SJSA1 (cell line): ENCODE data around the gene AMMECR1. TPM values are rescaled to one million over a fixed set of nuclear protein-coding genes. Genes with fewer than 3 reads are reported as not detected.
A peak's percentile ranks its signal among the peaks of the same experiment; 100 is the strongest.

ENCODE experiments used
- DNase-seq, 2 experiments: peaks; one replicate each; pipeline ENCODE4 v3.0.0-alpha.2; 2015 to 2020; ENCODE audit warnings: low spot score in 2 of 2, low read depth in 1 of 2
- H3K27ac ChIP-seq: fragments of 250-450 bp; sonication (Bioruptor Pico); 2 replicates; pipeline ENCODE4 v1.5.1; 2020; ENCODE audit warnings: mild to moderate bottlenecking, moderate library complexity
- H3K27me3 ChIP-seq: fragments of 250-450 bp; sonication (Bioruptor Pico); replicated peaks from 2 replicates; pipeline ENCODE4 v1.5.1; 2020; ENCODE audit warnings: mild to moderate bottlenecking, moderate library complexity
- H3K36me3 ChIP-seq: fragments of 250-450 bp; sonication (Bioruptor Pico); 2 replicates; pipeline ENCODE4 v1.5.1; 2020; ENCODE audit warnings: mild to moderate bottlenecking
- H3K4me1 ChIP-seq: fragments of 250-450 bp; sonication (Bioruptor Pico); replicated peaks from 2 replicates; pipeline ENCODE4 v1.6.1; 2021; ENCODE audit warnings: mild to moderate bottlenecking
- H3K4me3 ChIP-seq: fragments of 250-450 bp; sonication (Bioruptor Pico); 2 replicates; pipeline ENCODE4 v1.5.1; 2020; ENCODE audit warnings: mild to moderate bottlenecking
- H3K9me3 ChIP-seq: fragments of 250-450 bp; sonication (Bioruptor Pico); replicated peaks from 2 replicates; pipeline ENCODE4 v1.5.1; 2020; ENCODE audit warnings: mild to moderate bottlenecking
- total RNA-seq: library from RNA; depleted of rRNA; stranded (reverse); fragments of >200 nt; shearing (Covaris generic); gene quantifications from 2 replicates; pipeline ENCODE4 v1.2.3, GENCODE V29; 2014

The AMMECR1 gene
- total RNA-seq, 1 experiment from 2014 or later, result 12.7 TPM

- DNase-seq, result no peak
- no peaks in the 10 kb centered on the region for H3K36me3 ChIP-seq
- no peaks in the 10 kb centered on the region for H3K27me3 ChIP-seq
- no peak overlapping the region for H3K4me3 ChIP-seq
- no peak overlapping the region for H3K27ac ChIP-seq
- H3K4me1 ChIP-seq, result no peaks in the 10 kb centered on the region
- H3K9me3 ChIP-seq, result no peaks in the 10 kb centered on the region
Observed at GRCh38 chrX:110304371-110304770, 13.5 kb downstream of the AMMECR1 start.

GRCh38 chrX:110302975-110303374 lies 14.9 kb downstream of the AMMECR1 start:
- Histone ChIP-seq H3K4me1 (no peaks in the 10 kb centered on the region), H3K9me3 (no peaks in the 10 kb centered on the region), H3K36me3 (no peaks in the 10 kb centered on the region), H3K4me3 (no peak overlapping the region), H3K27me3 (no peaks in the 10 kb centered on the region), H3K27ac (no peak overlapping the region)
- DNase-seq, result no peak

DNA sequence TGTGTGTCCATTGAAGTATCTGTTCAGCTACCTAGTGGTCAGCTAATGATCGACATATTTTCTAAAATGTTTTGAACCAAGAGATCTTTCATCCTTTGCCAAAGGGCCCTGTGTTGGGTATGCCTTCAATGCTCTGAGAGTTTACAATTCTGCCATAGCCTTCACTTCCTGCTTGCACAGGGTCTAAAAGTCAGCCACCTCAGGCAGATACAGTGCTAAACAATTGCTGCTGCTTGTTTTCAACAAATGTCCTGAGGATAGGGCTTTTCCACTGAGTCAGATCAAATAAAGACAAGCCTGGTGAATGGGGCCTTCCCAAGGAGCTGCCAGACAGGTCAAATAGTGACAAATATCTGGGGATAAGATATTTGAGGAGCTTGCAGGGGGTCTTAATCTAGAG lies 16.7 kb downstream of the AMMECR1 start:
- DNase-seq, result no peak
- Histone ChIP-seq H3K27ac (no peak overlapping the region), H3K36me3 (no peaks in the 10 kb centered on the region), H3K9me3 (no peaks in the 10 kb centered on the region), H3K4me1 (no peaks in the 10 kb centered on the region), H3K27me3 (no peaks in the 10 kb centered on the region), H3K4me3 (no peak overlapping the region)

GRCh38 chrX:110294087-110294486 lies 23.8 kb downstream of the AMMECR1 start:
- no peaks in the 10 kb centered on the region for H3K36me3 ChIP-seq
- no peak for DNase-seq
- H3K27me3 ChIP-seq, result no peaks in the 10 kb centered on the region
- H3K4me3 ChIP-seq, result no peak overlapping the region
- H3K4me1 ChIP-seq, result no peaks in the 10 kb centered on the region
- H3K27ac ChIP-seq, result no peak overlapping the region
- H3K9me3 ChIP-seq, result no peaks in the 10 kb centered on the region

- H3K9me3 ChIP-seq, result no peaks in the 10 kb centered on the region
- no peak overlapping the region for H3K27ac ChIP-seq
- DNase-seq, result no peak
- no peaks in the 10 kb centered on the region for H3K4me1 ChIP-seq
- H3K4me3 ChIP-seq, result no peak overlapping the region
- no peaks in the 10 kb centered on the region for H3K27me3 ChIP-seq
- no peaks in the 10 kb centered on the region for H3K36me3 ChIP-seq
Observed at GRCh38 chrX:110293658-110294057, 24.2 kb downstream of the AMMECR1 start.

DNA sequence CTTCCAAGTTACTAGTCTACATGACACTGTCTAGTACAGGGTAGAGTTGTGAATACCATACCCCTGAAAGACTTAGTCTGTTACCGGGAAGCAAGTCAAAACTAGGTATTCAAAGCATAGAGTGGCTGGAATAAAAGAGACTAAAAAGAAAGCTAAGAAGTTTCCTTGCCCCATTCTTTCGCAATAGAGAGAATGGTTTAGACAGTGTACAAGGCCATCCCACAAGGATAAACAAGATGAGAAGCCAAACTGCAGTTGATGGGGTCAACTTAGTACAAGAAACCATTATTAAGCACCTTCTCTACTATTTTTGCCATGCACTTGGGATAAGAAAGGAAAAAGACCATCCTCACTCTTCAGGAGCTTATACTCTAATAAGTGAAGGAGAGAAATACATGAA lies 30.3 kb downstream of the AMMECR1 start:
- Histone ChIP-seq H3K4me1 (peaks cover 29% of the 10 kb centered on the region), H3K9me3 (no peaks in the 10 kb centered on the region), H3K36me3 (no peaks in the 10 kb centered on the region; the same call in 1 of the 2 replicates), H3K4me3 (no peak overlapping the region), H3K27me3 (no peaks in the 10 kb centered on the region), H3K27ac (no peak overlapping the region)
- DNase-seq, result no peak

GRCh38 chrX:110286106-110286505 lies 31.8 kb downstream of the AMMECR1 start:
- DNase-seq, result peak; percentile 21 to 39
- peak overlapping the region; percentile 95 for H3K27ac ChIP-seq
- no peak overlapping the region for H3K4me3 ChIP-seq
- H3K36me3 ChIP-seq, result no peaks in the 10 kb centered on the region; the same call in 1 of the 2 replicates
- peaks cover 37% of the 10 kb centered on the region for H3K4me1 ChIP-seq
- no peaks in the 10 kb centered on the region for H3K9me3 ChIP-seq
- H3K27me3 ChIP-seq, result no peaks in the 10 kb centered on the region

GRCh38 chrX:110284159-110284558 lies 33.7 kb downstream of the AMMECR1 start:
- Histone ChIP-seq H3K4me3 (no peak overlapping the region), H3K9me3 (no peaks in the 10 kb centered on the region), H3K27me3 (no peaks in the 10 kb centered on the region), H3K4me1 (peaks cover 43% of the 10 kb centered on the region), H3K36me3 (no peaks in the 10 kb centered on the region; the same call in 1 of the 2 replicates), H3K27ac (peak overlapping the region; percentile 95)
- peak in 1 of 2 experiments; percentile 57 for DNase-seq

GRCh38 chrX:110282922-110283321 lies 35.0 kb downstream of the AMMECR1 start:
- no peak overlapping the region for H3K27ac ChIP-seq
- no peaks in the 10 kb centered on the region for H3K9me3 ChIP-seq
- H3K27me3 ChIP-seq, result no peaks in the 10 kb centered on the region
- no peak for DNase-seq
- no peaks in the 10 kb centered on the region; the same call in 1 of the 2 replicates for H3K36me3 ChIP-seq
- no peak overlapping the region for H3K4me3 ChIP-seq
- H3K4me1 ChIP-seq, result peaks cover 50% of the 10 kb centered on the region

DNA sequence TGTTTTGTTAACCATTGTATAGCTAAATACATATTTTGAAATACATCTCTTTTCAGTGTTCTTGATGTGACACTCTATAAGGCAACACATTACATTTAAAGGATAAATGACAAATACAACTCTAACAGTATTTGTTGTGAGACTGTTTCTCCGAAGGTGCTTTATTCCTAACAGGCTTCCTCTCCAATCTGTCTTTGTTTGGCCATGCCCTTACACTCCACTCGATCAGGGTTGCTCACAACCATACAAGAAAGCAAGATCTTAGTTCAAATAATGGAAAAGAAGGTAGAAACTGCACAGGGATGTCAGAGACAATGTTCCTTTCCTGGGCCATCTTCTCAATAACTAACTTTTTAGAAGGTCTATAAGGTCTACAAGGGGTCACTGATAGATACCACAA lies 36.5 kb downstream of the AMMECR1 start:
- no peaks in the 10 kb centered on the region; the same call in 1 of the 2 replicates for H3K36me3 ChIP-seq
- H3K4me3 ChIP-seq, result no peak overlapping the region
- no peaks in the 10 kb centered on the region for H3K27me3 ChIP-seq
- no peak overlapping the region for H3K27ac ChIP-seq
- DNase-seq, result no peak
- peaks cover 49% of the 10 kb centered on the region for H3K4me1 ChIP-seq
- no peaks in the 10 kb centered on the region for H3K9me3 ChIP-seq

DNA sequence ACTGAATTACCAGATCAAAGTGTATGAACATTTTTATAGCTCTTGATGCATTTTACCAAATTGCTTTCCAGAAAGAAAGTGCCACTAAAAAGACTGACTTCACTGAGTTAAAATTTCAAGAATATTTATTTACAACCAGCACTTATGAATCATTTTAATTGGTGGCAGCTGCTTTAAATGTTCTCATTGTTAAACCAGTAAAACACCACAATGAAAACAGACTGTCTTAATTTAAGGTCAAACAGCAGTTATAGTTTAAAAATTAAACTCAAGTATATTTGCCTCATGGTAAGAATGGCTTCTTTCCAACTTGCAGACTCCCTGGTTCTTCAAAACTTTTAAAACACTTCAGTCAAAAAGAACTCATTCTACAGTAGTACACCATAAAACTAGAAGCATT lies 36.9 kb downstream of the AMMECR1 start:
- no peaks in the 10 kb centered on the region for H3K9me3 ChIP-seq
- H3K36me3 ChIP-seq, result no peaks in the 10 kb centered on the region; the same call in 1 of the 2 replicates
- peak in 1 of 2 experiments; percentile 20 for DNase-seq
- H3K4me1 ChIP-seq, result peaks cover 45% of the 10 kb centered on the region
- peak overlapping the region; percentile 21; the same call in 1 of the 2 replicates for H3K27ac ChIP-seq
- H3K4me3 ChIP-seq, result no peak overlapping the region
- no peaks in the 10 kb centered on the region for H3K27me3 ChIP-seq

- Histone ChIP-seq H3K36me3 (no peaks in the 10 kb centered on the region), H3K4me1 (peaks cover 20% of the 10 kb centered on the region), H3K27ac (no peak overlapping the region), H3K4me3 (no peak overlapping the region), H3K27me3 (no peaks in the 10 kb centered on the region), H3K9me3 (no peaks in the 10 kb centered on the region)
- no peak for DNase-seq
Observed at GRCh38 chrX:110277609-110278008, 40.3 kb downstream of the AMMECR1 start.

GRCh38 chrX:110276778-110277177 lies 41.1 kb downstream of the AMMECR1 start:
- no peak overlapping the region for H3K4me3 ChIP-seq
- no peak overlapping the region for H3K27ac ChIP-seq
- H3K36me3 ChIP-seq, result no peaks in the 10 kb centered on the region
- H3K27me3 ChIP-seq, result no peaks in the 10 kb centered on the region
- no peaks in the 10 kb centered on the region for H3K9me3 ChIP-seq
- peaks cover 19% of the 10 kb centered on the region for H3K4me1 ChIP-seq
- no peak for DNase-seq

DNA sequence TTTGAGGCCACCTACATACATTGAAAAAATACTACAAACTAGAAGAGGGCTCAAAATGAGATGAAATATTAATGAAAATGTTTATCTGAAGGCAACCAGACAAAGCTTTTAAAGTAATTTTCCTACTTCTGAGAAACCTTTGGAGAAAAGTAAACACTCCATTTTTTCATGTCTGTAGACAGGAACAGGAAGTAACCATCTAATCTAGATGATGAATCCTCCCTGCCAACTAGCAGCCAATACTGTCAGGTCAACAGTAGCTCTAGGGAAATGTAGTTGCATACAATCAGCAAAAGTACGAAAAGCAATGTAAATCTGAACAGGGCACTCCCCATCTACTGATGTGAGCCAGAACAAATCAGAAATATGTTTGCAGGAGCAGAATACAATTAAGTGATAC lies 49.0 kb downstream of the AMMECR1 start:
- Histone ChIP-seq H3K27me3 (no peaks in the 10 kb centered on the region), H3K9me3 (no peaks in the 10 kb centered on the region), H3K4me1 (no peaks in the 10 kb centered on the region), H3K27ac (no peak overlapping the region), H3K36me3 (no peaks in the 10 kb centered on the region), H3K4me3 (no peak overlapping the region)
- no peak for DNase-seq

DNA sequence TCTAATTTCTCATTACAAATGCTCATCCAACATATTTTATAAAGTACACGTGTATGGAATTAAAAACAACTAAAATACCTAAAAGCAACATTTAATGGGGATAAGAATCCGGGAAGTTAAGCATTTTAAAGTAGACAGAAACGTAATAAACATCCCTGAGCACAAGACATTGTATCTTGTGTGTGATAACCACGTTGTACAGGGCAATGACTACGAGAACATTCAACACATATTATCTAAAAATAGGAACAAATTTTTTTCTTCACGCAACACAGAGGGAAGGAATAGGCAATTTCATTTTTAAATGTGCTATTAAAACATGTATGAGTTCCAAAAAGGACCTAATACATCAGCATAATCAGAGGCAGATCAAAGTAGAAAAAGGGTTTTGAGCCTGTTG lies 49.5 kb downstream of the AMMECR1 start:
- H3K27ac ChIP-seq, result no peak overlapping the region
- H3K27me3 ChIP-seq, result no peaks in the 10 kb centered on the region
- no peak for DNase-seq
- H3K9me3 ChIP-seq, result no peaks in the 10 kb centered on the region
- H3K4me1 ChIP-seq, result no peaks in the 10 kb centered on the region
- no peak overlapping the region for H3K4me3 ChIP-seq
- H3K36me3 ChIP-seq, result no peaks in the 10 kb centered on the region
